HEK293 (cell line): Measurements from ENCODE around the gene MPDU1.

Experiments
- CTCF ChIA-PET: fragments of 350-600 bp; formaldehyde crosslinking; extraction: SDS; loops from one replicate; lab custom pipeline; 2021; ENCODE audit warnings: antibody characterized with exemption; lab: Yijun Ruan, JAX
- POLR2A ChIA-PET: fragments of 300-600 bp; formaldehyde crosslinking; extraction: SDS; loops from one replicate; lab custom pipeline; 2020; ENCODE audit warnings: antibody characterized with exemption, inconsistent platforms; lab: Yijun Ruan, JAX
- H3K27ac ChIP-seq: fragments of 200-500 bp; sonication (Bioruptor generic); 2 replicates; pipeline ENCODE4 v1.5.1; 2014; ENCODE audit warnings: low read depth, low read length, control low read depth, inconsistent platforms; ENCODE audit errors: extremely low read depth
- H3K36me3 ChIP-seq, 2 experiments: fragments of 200-500 bp in 1 of 2; sonication (Bioruptor generic) in 1 of 2; 1 replicate in 1 of 2; 2 replicates in 1 of 2; pipeline ENCODE4 v1.5.1; 2014 to 2017; ENCODE audit warnings: inconsistent platforms in 2 of 2, low read length in 2 of 2; ENCODE audit not compliant: control insufficient read depth in 2 of 2, insufficient read depth in 1 of 2
- H3K4me1 ChIP-seq: fragments of 200-500 bp; sonication (Bioruptor generic); 2 replicates; pipeline ENCODE4 v1.5.1; 2014; ENCODE audit warnings: mild to moderate bottlenecking, low read length, inconsistent platforms; ENCODE audit not compliant: control insufficient read depth, insufficient read depth
- H3K4me3 ChIP-seq: 2 replicates; pipeline ENCODE4 v1.5.1; 2011; ENCODE audit warnings: low read depth, mild to moderate bottlenecking, control low read depth, low read length, moderate library complexity
- H3K9me3 ChIP-seq: fragments of 200-500 bp; sonication (Bioruptor generic); 2 replicates; pipeline ENCODE4 v1.5.1; 2014; ENCODE audit warnings: low read depth, low read length, inconsistent platforms; ENCODE audit not compliant: control insufficient read depth, insufficient read depth
- GLIS1 ChIP-seq: fragments of 450-650 bp; formaldehyde crosslinking; IDR thresholded peaks from 2 replicates; pipeline ENCODE4 v1.5.1; 2016; ENCODE audit warnings: missing biosample characterization, missing genetic modification characterization
- GLIS2 ChIP-seq: fragments of 450-650 bp; formaldehyde crosslinking; IDR thresholded peaks from 2 replicates; pipeline ENCODE4 v1.5.1; 2016; ENCODE audit warnings: missing biosample characterization, missing genetic modification characterization
- KLF1 ChIP-seq: fragments of 450-650 bp; formaldehyde crosslinking; IDR thresholded peaks from 2 replicates; pipeline ENCODE4 v1.5.1; 2016; ENCODE audit warnings: missing biosample characterization, missing genetic modification characterization
- KLF10 ChIP-seq: fragments of 450-650 bp; IDR thresholded peaks from 2 replicates; pipeline ENCODE4 v1.5.1; 2018; ENCODE audit warnings: missing biosample characterization, mild to moderate bottlenecking, missing genetic modification characterization
- KLF16 ChIP-seq: fragments of 450-650 bp; formaldehyde crosslinking; IDR thresholded peaks from 2 replicates; pipeline ENCODE4 v1.5.1; 2017; ENCODE audit warnings: missing biosample characterization, missing genetic modification characterization
- MEIS1 ChIP-seq: sonication (generic); formaldehyde crosslinking; IDR thresholded peaks from 2 replicates; pipeline ENCODE4 v1.8.1; 2022; ENCODE audit warnings: missing genetic modification reagents, mild to moderate bottlenecking, borderline replicate concordance
- RBAK ChIP-seq: fragments of 450-650 bp; formaldehyde crosslinking; IDR thresholded peaks from 2 replicates; pipeline ENCODE4 v1.5.1; 2016; ENCODE audit warnings: missing biosample characterization, missing genetic modification characterization
- SP2 ChIP-seq: fragments of 450-650 bp; formaldehyde crosslinking; IDR thresholded peaks from 2 replicates; pipeline ENCODE4 v1.5.1; 2016; ENCODE audit warnings: missing biosample characterization, missing genetic modification characterization
- SP3 ChIP-seq: fragments of 450-650 bp; formaldehyde crosslinking; IDR thresholded peaks from 2 replicates; pipeline ENCODE4 v1.5.1; 2016; ENCODE audit warnings: missing biosample characterization, missing genetic modification characterization
- ZBTB20 ChIP-seq: fragments of 450-650 bp; formaldehyde crosslinking; IDR thresholded peaks from 2 replicates; pipeline ENCODE4 v1.5.1; 2016; ENCODE audit warnings: missing biosample characterization, missing genetic modification characterization
- ZFP69B ChIP-seq: fragments of 450-650 bp; formaldehyde crosslinking; IDR thresholded peaks from 2 replicates; pipeline ENCODE4 v1.5.1; 2016; ENCODE audit warnings: missing biosample characterization, missing genetic modification characterization
- ZNF114 ChIP-seq: fragments of 450-650 bp; formaldehyde crosslinking; IDR thresholded peaks from 2 replicates; pipeline ENCODE4 v1.5.0; 2017; ENCODE audit warnings: missing biosample characterization, missing genetic modification characterization
- ZNF133 ChIP-seq: fragments of 450-650 bp; formaldehyde crosslinking; IDR thresholded peaks from 2 replicates; pipeline ENCODE4 v1.5.1; 2016; ENCODE audit warnings: missing biosample characterization, missing genetic modification characterization
- ZNF155 ChIP-seq: fragments of 450-650 bp; formaldehyde crosslinking; IDR thresholded peaks from 2 replicates; pipeline ENCODE4 v1.5.1; 2016; ENCODE audit warnings: missing biosample characterization, missing genetic modification characterization
- ZNF24 ChIP-seq: fragments of 450-650 bp; formaldehyde crosslinking; IDR thresholded peaks from 2 replicates; pipeline ENCODE4 v1.5.1; 2016; ENCODE audit warnings: missing biosample characterization, missing genetic modification characterization
- ZNF274 ChIP-seq, 2 experiments: fragments of 200-500 bp in 1 of 2; fragments of 450-650 bp in 1 of 2; sonication (Bioruptor generic) in 1 of 2; formaldehyde crosslinking in 1 of 2; IDR thresholded peaks; 2 replicates each; pipeline versions ENCODE4 v1.5.1 to v1.6.1; 2014 to 2016; ENCODE audit warnings: borderline replicate concordance in 1 of 2, inconsistent platforms in 1 of 2, low read length in 1 of 2, missing biosample characterization in 1 of 2, missing genetic modification characterization in 1 of 2
- ZNF335 ChIP-seq: fragments of 450-650 bp; formaldehyde crosslinking; conservative IDR thresholded peaks from 2 replicates; pipeline ENCODE4 v1.5.1; 2016; ENCODE audit warnings: missing biosample characterization, missing genetic modification characterization
- ZNF366 ChIP-seq: fragments of 450-650 bp; formaldehyde crosslinking; conservative IDR thresholded peaks from 2 replicates; pipeline ENCODE4 v1.5.1; 2016; ENCODE audit warnings: missing biosample characterization, missing genetic modification characterization
- ZNF37A ChIP-seq: fragments of 450-650 bp; IDR thresholded peaks from 2 replicates; pipeline ENCODE4 v1.5.1; 2018; ENCODE audit warnings: missing biosample characterization, missing genetic modification characterization
- ZNF391 ChIP-seq: fragments of 450-650 bp; formaldehyde crosslinking; IDR thresholded peaks from 2 replicates; pipeline ENCODE4 v1.5.1; 2016; ENCODE audit warnings: low read depth, missing biosample characterization, missing genetic modification characterization, borderline replicate concordance
- ZNF426 ChIP-seq: fragments of 450-650 bp; formaldehyde crosslinking; IDR thresholded peaks from 2 replicates; pipeline ENCODE4 v1.5.1; 2017; ENCODE audit warnings: missing biosample characterization, missing genetic modification characterization, mild to moderate bottlenecking, inconsistent platforms, moderate library complexity
- ZNF624 ChIP-seq: fragments of 450-650 bp; formaldehyde crosslinking; IDR thresholded peaks from 2 replicates; pipeline ENCODE4 v1.5.1; 2017; ENCODE audit warnings: missing biosample characterization, missing genetic modification characterization
- ZNF660 ChIP-seq: fragments of 450-650 bp; IDR thresholded peaks from 2 replicates; pipeline ENCODE4 v1.5.1; 2018; ENCODE audit warnings: missing biosample characterization, mild to moderate bottlenecking, missing genetic modification characterization
- ZNF792 ChIP-seq: fragments of 450-650 bp; formaldehyde crosslinking; IDR thresholded peaks from 2 replicates; pipeline ENCODE4 v1.5.1; 2016; ENCODE audit warnings: missing biosample characterization, missing genetic modification characterization
- ZXDB ChIP-seq: fragments of 450-650 bp; formaldehyde crosslinking; IDR thresholded peaks from 2 replicates; pipeline ENCODE4 v1.5.1; 2016; ENCODE audit warnings: missing biosample characterization, missing genetic modification characterization
- TF ChIP-seq, protein P1 (sequence below): fragments of 450-650 bp; formaldehyde crosslinking; IDR thresholded peaks from 2 replicates; pipeline ENCODE4 v1.5.1; 2017; ENCODE audit warnings: missing biosample characterization, missing genetic modification characterization
- TF ChIP-seq, protein P2 (sequence below): fragments of 450-650 bp; formaldehyde crosslinking; IDR thresholded peaks from 2 replicates; pipeline ENCODE4 v1.5.1; 2016; ENCODE audit warnings: missing biosample characterization, missing genetic modification characterization
- TF ChIP-seq, protein P3 (sequence below): fragments of 450-650 bp; formaldehyde crosslinking; IDR thresholded peaks from 2 replicates; pipeline ENCODE4 v1.5.1; 2016; ENCODE audit warnings: missing biosample characterization, missing genetic modification characterization
- TF ChIP-seq, protein P4 (sequence below): fragments of 450-650 bp; formaldehyde crosslinking; IDR thresholded peaks from 2 replicates; pipeline ENCODE4 v1.5.1; 2017; ENCODE audit warnings: missing biosample characterization, missing genetic modification characterization

Gene MPDU1

DNA sequence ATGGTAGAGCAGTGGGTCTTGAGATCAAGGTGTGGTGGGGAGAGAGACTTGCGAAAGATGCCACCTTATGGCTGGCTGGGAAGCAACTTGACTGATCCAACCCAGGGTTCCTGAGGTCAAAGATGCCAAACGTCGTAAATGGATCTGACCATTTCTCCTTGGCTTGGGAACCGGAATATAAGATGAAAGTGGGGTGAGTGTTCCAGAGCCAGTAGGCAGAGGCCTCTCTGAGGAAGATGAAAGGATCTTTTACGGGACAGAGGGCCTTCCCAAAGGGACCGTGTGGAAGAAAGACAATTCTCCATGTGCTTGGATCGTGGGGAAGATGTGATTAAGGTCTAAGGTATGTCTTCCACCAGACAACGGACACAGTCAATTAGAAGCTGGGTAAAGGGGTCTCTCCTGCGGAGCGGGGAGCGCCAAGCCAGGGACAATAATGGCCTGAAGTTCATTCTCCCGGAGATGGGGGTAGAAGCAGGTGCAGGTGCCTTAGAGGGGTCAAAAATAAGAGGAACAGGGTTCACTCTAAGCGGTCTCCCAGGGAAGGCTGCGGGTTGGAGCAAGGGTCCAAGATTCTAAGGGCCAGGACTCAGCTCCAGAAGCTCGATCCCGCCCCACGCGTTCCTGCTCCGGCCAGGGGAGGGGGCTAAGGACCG is 30.2 kb downstream of the MPDU1 start (continued):
- TF ChIP-seq RBAK (tag by site-specific recombination) (no peak), ZNF114 (tag by site-specific recombination) (no peak), KLF16 (tag by site-specific recombination) (0 out of 2 replicates have a peak, but pooled peaks have one; percentile 13), ZBTB20 (peak; percentile 74; the same call in 1 of the 2 replicates), MEIS1 (CRISPR knock-in tag) (no peak), ZNF391 (tag by site-specific recombination) (no peak), ZNF366 (peak; percentile 44; the same call in 1 of the 2 replicates)

DNA sequence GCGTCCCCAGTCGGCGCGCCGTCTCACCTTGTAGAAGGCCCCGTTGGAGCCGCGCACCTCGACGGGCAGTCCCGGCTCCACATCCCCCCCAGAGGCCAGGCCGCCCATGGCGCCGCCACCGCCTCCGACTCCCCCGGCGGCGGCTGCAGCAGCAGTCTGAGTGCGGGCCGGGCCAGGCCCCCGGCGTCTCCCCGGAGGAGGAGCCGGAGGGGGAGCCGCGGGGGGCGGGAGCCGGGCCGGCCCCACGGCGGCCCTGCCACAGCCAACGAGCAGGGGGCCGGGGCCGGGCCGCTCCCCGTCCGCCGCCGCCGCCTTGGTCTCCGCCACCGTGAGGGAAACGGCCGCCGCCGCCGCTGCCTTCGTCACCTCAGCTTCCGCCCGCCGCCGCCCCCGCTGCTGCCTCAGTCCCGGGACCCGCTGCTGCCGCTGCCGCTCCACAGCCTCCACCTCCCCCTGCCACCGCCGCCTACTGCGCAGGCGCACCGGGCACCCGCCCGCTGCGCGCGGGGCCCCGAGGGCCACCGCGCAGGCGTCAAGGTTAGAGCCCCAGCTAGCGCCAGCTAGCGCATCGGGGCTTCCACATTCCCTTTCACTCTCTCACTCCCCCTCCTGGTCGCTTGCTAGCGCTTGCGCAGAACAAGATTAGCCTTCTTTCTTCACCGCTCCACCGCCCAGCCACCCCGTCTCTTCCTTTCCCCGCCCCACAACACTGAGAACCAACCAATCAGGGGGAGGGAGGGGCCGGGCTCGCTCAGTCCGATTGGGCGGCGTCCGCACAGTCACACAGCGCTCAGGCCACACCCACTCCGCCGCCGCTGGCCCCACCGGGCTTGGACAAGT is 31.0 kb downstream of the MPDU1 start, which contains the start of gene FXR2:
TSS of gene FXR2 (minus strand) at position 473 of the 840 bp plus-strand sequence. CDS start at position 108, 365 bp downstream.
- Histone ChIP-seq H3K27ac (peak within 1 kb of the TSS; percentile 97), H3K4me1 (peaks cover 22% of the 10 kb centered on the region), H3K4me3 (peak within 1 kb of the TSS; percentile 65), H3K9me3 (no peaks in the 10 kb centered on the region), H3K36me3 (peaks cover 23 to 26% of the 10 kb centered on the region in 2 experiments; a peak in 2 of 3 replicates)
- ChIA-PET CTCF (interaction anchor here (0.5 to 5.1 kb wide), 26 partner anchors 8 to 503 kb away, joined by 3 to 30 read pairs (median 5); partner anchors contain the start of genes SAT2, TP53 and WRAP53), POLR2A (interaction anchor here (0.5 to 6.9 kb wide), 25 partner anchors 9 to 455 kb away, joined by 3 to 52 read pairs (median 5); partner anchors contain the start of genes ATP1B2, CNTROB, EFNB3 and GABARAP)
- TF ChIP-seq ZNF426 (tag by site-specific recombination) (no peak), ZBTB20 (peak; percentile 0; the same call in 1 of the 2 replicates), ZNF155 (no peak), ZNF37A (tag by site-specific recombination) (peak; percentile 14; the same call in 1 of the 2 replicates), ZNF24 (tag by site-specific recombination) (no peak), KLF10 (peak; percentile 99), ZNF274 (IDR thresholded peaks at IDR 0.05; ENCODE audit: low read length) (no peak), ZNF274 (tag by site-specific recombination; IDR thresholded peaks at IDR 0.05; ENCODE audit: borderline replicate concordance) (no peak), KLF1 (peak; percentile 62; the same call in 1 of the 2 replicates), SP2 (tag by site-specific recombination) (peak; percentile 97), GLIS2 (peak; percentile 71), ZNF660 (0 out of 2 replicates have a peak, but pooled peaks have one; percentile 55), ZFP69B (tag by site-specific recombination) (peak; percentile 98), ZNF624 (no peak), ZXDB (tag by site-specific recombination) (no peak), ZNF792 (tag by site-specific recombination) (no peak), SP3 (tag by site-specific recombination) (peak; percentile 92), ZNF133 (tag by site-specific recombination) (no peak), ZNF335 (tag by site-specific recombination) (no peak), GLIS1 (peak; percentile 78)
- TF ChIP-seq, protein P1, sequence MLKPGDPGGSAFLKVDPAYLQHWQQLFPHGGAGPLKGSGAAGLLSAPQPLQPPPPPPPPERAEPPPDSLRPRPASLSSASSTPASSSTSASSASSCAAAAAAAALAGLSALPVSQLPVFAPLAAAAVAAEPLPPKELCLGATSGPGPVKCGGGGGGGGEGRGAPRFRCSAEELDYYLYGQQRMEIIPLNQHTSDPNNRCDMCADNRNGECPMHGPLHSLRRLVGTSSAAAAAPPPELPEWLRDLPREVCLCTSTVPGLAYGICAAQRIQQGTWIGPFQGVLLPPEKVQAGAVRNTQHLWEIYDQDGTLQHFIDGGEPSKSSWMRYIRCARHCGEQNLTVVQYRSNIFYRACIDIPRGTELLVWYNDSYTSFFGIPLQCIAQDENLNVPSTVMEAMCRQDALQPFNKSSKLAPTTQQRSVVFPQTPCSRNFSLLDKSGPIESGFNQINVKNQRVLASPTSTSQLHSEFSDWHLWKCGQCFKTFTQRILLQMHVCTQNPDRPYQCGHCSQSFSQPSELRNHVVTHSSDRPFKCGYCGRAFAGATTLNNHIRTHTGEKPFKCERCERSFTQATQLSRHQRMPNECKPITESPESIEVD (tag by site-specific recombination) = no peak
- TF ChIP-seq, protein P2, sequence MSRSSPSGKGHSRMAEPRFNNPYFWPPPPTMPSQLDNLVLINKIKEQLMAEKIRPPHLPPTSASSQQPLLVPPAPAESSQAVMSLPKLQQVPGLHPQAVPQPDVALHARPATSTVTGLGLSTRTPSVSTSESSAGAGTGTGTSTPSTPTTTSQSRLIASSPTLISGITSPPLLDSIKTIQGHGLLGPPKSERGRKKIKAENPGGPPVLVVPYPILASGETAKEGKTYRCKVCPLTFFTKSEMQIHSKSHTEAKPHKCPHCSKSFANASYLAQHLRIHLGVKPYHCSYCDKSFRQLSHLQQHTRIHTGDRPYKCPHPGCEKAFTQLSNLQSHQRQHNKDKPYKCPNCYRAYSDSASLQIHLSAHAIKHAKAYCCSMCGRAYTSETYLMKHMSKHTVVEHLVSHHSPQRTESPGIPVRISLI = no peak
- TF ChIP-seq, protein P3, sequence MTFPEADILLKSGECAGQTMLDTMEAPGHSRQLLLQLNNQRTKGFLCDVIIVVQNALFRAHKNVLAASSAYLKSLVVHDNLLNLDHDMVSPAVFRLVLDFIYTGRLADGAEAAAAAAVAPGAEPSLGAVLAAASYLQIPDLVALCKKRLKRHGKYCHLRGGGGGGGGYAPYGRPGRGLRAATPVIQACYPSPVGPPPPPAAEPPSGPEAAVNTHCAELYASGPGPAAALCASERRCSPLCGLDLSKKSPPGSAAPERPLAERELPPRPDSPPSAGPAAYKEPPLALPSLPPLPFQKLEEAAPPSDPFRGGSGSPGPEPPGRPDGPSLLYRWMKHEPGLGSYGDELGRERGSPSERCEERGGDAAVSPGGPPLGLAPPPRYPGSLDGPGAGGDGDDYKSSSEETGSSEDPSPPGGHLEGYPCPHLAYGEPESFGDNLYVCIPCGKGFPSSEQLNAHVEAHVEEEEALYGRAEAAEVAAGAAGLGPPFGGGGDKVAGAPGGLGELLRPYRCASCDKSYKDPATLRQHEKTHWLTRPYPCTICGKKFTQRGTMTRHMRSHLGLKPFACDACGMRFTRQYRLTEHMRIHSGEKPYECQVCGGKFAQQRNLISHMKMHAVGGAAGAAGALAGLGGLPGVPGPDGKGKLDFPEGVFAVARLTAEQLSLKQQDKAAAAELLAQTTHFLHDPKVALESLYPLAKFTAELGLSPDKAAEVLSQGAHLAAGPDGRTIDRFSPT (tag by site-specific recombination) = no peak
- TF ChIP-seq, protein P4, sequence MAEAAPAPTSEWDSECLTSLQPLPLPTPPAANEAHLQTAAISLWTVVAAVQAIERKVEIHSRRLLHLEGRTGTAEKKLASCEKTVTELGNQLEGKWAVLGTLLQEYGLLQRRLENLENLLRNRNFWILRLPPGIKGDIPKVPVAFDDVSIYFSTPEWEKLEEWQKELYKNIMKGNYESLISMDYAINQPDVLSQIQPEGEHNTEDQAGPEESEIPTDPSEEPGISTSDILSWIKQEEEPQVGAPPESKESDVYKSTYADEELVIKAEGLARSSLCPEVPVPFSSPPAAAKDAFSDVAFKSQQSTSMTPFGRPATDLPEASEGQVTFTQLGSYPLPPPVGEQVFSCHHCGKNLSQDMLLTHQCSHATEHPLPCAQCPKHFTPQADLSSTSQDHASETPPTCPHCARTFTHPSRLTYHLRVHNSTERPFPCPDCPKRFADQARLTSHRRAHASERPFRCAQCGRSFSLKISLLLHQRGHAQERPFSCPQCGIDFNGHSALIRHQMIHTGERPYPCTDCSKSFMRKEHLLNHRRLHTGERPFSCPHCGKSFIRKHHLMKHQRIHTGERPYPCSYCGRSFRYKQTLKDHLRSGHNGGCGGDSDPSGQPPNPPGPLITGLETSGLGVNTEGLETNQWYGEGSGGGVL (tag by site-specific recombination) = peak; percentile 69; the same call in 1 of the 2 replicates
